ENCODE data around the gene NCKIPSD.

NCKIPSD gene

GRCh38 chr3:48678056-48678455, 7.7 kb downstream of the NCKIPSD start:
- no peak for DNase-seq

DNA sequence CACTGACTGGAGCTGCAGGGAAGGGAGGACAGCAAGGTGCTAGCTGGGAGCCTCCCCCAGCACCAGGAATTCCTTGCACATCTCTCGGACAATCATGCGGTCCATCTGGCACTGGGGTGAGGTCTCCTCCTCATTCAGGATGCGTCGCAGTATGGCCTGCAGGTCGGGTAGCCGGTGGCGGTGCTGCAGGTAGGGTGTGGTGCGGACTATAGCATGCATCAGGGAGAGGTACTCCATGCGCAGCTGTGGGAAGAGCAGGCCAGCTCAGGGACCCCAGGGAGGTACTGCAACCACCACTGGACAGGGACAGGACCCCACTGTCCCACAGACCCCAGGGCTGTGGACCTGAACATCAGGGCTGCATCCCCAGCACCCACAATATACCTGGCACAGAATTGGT, 11.2 kb downstream of the NCKIPSD start:
- no peak for DNase-seq

DNA sequence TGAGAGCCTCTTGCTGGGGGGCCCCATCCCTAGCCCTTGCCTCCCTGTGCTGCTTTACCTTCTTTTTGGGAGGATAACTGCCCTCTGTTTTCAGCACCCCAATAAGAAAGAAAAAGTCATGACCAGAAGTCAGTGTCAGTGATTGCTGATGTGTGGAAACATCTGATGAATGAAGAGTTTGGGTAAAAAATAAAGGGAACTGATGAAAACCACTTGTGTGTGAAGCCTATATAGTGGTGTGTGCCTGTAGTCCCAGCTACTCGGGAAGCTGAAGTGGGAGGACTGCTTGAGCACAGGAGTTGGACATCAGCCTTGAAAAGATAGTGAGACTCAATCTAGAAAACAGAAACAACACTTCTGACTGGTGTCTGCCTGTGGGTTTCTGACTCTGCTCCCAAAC, 13.2 kb downstream of the NCKIPSD start:
- DNase-seq, result no peak

GRCh38 chr3:48664929-48665328, 20.8 kb downstream of the NCKIPSD start:
- DNase-seq, result no peak

DNA sequence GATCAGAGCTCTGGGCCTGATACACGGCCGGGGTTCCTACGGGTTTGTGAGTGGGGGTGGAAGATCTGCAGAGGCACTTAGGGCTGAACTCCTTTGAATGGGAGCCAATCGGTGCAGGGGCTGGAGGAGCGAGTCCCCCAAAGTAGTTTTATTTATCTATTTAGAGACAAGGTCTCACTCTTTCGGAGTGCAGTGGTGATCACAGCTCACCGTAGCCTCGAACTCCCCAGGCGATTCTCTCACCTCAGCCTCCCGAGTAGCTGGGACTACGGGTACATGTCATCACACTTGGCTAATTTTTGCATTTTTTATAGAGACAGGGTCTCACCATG, 21.4 kb downstream of the NCKIPSD start:
- DNase-seq, result no peak

DNA sequence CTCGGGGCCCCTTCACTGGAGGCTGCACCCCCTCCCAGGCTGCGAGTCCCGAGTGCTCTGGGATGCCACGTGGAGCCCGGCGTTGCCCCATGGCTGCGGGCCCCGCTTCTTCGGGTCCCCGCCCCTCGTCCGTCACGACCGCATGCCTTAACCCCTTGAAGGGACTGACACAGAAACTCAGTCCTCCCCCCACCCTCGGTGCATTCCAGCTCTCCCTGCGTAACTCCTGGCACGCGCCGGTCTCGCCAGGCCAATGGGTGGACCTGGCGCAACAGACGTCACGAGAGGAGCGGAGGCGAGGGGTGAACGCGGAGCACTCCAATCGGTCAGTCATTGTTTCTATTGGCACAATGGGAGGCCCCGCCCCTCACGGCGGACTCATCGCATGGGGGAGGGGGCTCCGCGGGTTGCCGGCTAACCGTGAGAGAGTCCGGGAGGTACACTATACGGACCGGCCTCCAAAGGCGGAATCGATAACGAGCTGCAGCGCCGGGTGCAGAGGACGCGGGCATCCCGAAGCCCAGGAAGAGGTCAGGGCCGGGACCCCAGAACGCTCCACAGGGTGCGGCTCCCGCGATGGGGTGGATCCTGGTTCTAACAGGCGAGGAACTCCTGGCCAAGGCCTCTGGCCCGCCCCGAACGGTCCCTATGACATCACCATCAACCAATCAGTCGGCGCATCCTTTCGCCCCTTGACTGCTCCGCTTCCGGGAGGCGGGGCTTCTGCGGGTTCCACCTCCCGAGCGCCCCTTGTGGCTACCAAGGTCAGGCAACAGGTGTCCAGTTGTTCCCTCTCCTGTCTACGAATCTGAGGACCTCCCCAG, 22.0 kb downstream of the NCKIPSD start:
- peak; percentile 88 for DNase-seq

DNA sequence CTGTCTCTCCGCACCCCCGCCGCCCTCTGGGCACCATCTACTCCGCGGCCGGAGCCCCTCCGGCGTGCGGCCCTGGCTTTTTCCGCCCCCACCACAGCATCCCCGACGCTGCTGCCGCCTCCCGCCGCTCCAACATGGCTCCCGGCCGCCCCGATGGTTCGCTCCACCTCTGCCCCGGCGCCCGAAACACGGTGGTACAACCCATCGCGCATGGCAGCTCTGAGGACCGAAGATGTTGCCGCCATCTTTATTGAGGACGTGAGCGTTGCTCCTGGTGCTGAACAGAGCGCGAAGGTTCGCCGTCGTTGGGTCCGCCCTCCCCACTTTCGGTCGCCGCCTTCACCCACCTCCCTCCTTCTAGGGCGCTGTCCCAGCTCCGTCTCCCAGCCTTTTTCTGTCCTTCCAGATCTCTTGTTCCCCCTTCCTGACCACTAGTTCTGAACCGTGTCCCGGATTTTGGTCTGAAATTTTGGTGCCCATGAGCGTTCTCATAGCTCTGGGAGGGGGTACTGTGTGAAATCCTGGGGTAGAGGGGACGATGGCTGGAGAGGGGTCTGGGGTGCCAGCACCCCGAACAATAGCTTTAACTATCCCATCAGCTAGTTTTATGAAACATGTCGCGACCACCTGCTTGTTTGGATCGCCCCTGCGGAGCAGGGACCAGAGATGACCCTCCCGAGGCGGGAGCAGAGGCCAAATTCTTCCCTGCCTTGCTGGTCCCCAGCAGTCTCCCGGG, 22.8 kb downstream of the NCKIPSD start, which contains the start of gene CELSR3:
TSS of gene CELSR3 (minus strand) at position 134 of the 736 bp plus-strand sequence. CDS start 252 bp downstream, outside the sequence.
- DNase-seq, result peak; percentile 59

- no peak for DNase-seq
Measured at GRCh38 chr3:48662145-48662752, 23.5 kb downstream of the NCKIPSD start.

DNA sequence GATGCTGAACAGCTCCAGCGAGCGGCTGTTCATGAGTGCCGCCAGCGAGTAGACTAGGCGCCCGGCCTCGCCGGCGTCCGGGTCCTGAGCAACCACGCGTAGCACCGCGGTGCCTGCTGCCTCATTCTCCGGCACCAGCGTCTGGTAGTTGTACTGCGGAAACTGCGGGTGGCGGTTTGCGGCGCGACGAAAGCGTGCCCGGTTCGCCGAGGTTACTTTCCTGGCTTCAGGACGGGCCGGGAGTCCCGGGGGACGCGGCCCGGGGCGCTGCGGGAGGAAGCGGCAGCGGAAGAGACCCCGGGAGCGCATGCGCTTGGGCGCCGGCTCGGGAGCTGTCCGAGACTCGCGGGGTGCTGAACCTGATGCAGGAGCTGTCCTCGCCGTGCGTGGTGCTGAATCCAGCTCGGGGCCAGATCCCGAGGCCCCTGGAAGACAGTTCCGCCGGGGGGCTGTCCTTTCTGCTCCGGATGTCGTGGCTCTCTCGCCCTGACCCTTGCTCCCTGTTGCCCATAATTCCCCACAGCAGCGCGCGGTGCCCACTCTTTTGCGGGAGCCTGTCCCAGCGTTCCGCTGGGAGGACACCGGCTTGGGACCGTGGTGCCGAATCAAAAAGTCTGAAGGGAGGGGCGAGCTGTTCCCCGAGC, 24.1 kb downstream of the NCKIPSD start:
- DNase-seq, result peak; percentile 78

GRCh38 chr3:48660800-48661400, 24.8 kb downstream of the NCKIPSD start:
- no peak for DNase-seq

DNA sequence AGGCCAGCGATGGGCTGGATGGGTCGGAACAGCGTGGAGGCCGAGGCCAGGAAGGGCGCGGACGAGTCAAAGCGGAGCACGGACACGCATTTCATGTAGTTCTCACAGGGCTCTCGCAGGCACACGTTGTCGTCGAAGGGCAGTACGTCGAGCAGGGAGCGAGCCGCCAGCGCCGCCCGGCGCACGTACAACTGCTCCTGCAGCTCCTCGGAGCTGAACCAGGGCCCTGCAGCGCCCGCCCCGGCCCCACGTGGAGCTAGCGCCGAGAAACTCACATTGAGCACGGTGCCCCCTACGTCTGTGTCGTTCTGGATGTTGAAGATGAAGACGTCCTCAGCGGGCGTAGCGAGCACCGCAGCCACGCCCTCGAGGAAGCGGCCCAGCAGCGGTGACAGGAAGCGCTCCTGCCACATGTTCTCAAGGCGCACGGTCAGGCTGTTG, 28.9 kb downstream of the NCKIPSD start:
- peak; percentile 15 for DNase-seq

GRCh38 chr3:48656061-48656840, 29.5 kb downstream of the NCKIPSD start:
- DNase-seq, result peak; percentile 85

DNA sequence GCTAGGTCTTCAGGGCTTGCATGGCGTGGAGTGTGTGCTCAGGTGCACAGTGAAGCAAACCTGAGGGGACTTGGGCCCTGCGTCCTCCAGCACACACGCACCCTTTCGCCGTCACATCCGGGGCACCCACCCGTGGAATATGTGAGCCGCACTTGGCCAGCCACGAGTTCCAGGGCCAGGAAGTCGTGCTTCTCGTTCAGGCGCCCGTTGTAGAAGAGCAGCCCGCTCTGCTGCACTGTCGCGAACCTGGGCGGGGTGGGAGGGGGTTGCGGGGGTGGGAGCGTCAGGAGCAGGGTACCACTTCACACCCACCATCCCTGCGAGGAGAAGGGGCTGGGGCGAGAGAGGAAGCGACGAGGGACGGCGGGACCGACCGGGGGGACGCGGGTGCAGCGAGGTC, 30.1 kb downstream of the NCKIPSD start:
- DNase-seq, result peak; percentile 59

- DNase-seq, result no peak
Measured at GRCh38 chr3:48655063-48655462, 30.7 kb downstream of the NCKIPSD start.

DNA sequence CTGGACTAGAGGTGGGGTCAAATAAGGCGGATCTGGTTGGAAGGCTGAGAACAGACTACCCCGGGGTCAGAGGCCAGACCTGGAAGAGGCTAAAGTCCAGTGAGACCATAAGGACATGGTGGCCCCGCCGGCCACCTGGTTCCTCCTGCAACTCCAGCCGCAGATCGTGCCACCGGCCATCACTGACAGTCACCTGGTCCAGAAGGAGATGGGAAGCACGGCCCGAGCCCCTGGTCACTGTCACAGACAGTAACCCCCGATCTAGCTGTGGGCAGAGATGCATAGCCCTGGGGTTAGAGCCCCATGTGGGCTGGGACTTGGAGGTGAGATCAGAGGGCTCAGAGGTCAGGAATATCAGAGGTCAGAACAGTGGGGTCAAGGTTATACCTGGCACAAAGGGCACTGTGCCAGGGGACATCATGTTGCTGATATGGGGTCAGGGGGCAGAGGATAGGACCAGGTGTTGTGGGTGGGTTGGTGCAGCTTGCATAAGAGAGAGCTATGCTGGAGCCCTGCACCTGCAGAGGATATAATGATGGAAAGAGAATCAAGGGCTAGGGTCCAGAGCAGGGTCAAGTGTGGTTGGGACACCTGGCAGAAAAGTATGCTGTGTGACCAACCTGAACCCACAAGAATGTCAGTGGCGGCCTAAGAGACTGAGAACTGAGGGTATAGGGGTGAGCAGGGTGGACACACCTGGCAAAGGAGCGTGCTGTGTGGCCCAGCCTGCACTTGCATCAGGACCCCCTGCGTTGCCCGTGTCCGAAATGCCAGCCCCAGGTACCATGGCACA, 32.6 kb downstream of the NCKIPSD start:
- DNase-seq, result no peak

GRCh38 chr3:48651771-48652170, 33.9 kb downstream of the NCKIPSD start:
- DNase-seq, result no peak

DNA sequence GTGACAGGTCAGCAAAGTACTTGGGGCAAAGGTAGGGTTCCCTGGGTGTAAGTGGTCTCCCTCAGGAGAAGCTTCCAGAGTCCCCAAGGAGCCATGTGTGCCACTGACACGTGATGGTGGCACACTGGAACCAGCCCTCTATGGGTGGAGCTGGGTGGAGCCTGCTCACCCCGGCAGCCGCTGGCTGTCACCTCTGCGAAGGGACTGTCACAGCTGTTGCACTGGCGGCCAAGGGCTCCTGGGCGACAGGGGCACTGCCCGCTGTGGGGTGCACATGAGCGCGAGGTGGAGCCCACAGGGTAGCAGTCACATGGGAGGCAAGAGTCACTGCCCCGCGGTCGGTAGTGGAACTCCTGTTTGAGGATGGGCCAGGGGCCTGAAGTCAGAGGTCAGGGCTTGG, 35.0 kb downstream of the NCKIPSD start:
- DNase-seq, result no peak

GRCh38 chr3:48648188-48648850, 37.4 kb downstream of the NCKIPSD start:
- no peak for DNase-seq

DNA sequence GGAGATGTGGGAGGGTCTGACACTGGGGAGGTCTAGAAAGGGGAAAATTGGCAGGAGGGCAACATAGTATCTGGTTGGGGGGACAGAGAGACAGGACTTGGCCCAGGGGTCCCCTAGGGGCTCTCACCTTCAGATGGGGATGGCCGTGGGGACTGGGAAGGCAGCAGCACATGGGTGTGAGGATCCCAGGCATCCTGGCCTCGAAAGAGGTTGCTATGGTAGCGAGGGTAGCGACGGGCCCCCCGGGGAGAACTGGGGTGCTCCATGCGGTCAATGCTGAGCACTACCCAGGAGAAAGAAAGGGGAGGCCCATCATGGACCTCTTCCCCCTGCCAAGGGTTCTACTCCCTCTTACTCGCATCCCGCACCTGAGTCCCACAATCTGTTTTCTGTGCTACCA, 38.0 kb downstream of the NCKIPSD start:
- DNase-seq, result no peak

DNA sequence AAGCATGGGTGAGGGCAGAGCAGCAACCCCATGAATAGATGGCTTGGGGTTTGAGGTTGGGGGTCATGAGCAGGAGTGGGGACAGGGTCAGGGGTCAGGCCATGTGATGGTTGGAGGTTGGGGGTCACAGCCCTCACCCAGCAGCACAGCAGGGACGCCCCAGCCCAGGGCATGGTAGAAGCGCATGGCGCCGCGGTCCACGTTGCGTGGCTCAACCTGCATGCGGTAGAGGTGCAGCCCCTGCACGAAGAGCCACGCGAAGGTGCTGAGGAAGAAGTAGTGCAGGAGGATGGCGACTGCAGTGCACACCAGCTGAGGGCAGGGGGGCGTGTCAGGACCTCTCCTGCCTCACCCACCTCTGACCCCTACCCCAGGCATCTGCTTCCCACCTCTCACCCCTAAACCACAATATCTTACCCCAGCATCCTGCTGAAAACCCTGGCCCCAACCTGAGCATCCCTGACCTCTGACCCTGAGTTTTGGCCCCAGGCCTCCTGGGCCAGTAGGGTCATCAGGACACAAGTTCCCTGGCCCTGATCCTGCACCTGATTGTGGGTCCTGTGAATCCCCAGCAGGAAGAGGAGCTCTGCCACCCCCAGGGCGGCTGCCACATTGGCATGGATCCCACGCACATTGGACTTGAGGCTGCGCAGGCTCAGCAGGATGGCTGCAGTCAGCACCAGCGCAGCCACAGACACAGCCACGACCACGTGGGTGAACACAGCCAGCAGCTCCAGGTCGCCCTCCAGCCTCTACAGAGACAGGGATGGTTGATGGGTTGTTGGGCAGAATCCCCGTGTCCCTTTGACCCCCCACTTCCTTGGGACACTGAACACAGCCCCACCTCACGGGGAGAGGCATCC, 40.6 kb downstream of the NCKIPSD start:
- DNase-seq, result no peak

All from stimulated activated CD4-positive, alpha-beta T cell treated with anti-CD3 and anti-CD28 coated beads, Interleukin-4, amount 100 ng/mL, for 24 hours (primary cell).